Endothelial cell of umbilical vein (primary cell): ENCODE results near the gene NRG3. TPM values are rescaled to one million over a fixed set of nuclear protein-coding genes. Genes with fewer than 3 reads are reported as not detected.
A peak's percentile ranks its signal among the peaks of the same experiment; 100 is the strongest.

Source experiments
- BruUV-seq: library from RNA; stranded (reverse); fragments of 400-500 nt; replicated peaks from 2 replicates; lab custom pipeline; 2021; lab: Mats Ljungman, UMichigan
- CTCF ChIA-PET: fragments of 300-600, 350-600 bp; sonication (Branson Sonifier 250); formaldehyde crosslinking; loops from one replicate; lab custom pipeline; 2021; ENCODE audit warnings: antibody characterized with exemption, inconsistent platforms; lab: Charles Lee
- POLR2A ChIA-PET: fragments of 300-600, 350-600 bp; sonication (Branson Sonifier 250); formaldehyde crosslinking; loops from one replicate; lab custom pipeline; 2021; ENCODE audit warnings: antibody characterized with exemption, inconsistent platforms; lab: Charles Lee
- DNase-seq: peaks from one replicate; pipeline ENCODE4 v3.0.0-alpha.2; 2011; ENCODE audit warnings: low read depth, low spot score
- FAIRE-seq: peaks from 2 replicates; lab custom pipeline; 2011; peaks lifted over from hg19 to GRCh38; lab: Jason Lieb, UNC
- H2AFZ ChIP-seq: 2 replicates; pipeline ENCODE4 v1.6.0; 2012; ENCODE audit warnings: low read depth, low read length, control low read depth, inconsistent platforms
- H3K27ac ChIP-seq: 2 replicates; pipeline ENCODE4 v1.5.1; 2011; ENCODE audit warnings: low read depth, mild to moderate bottlenecking, control low read depth, low read length, moderate library complexity; ENCODE audit not compliant: insufficient read depth
- H3K27me3 ChIP-seq, 2 experiments: 2 replicates each; pipeline versions ENCODE4 v1.6.0 to v1.6.1; 2011; ENCODE audit warnings: low read length in 2 of 2, mixed read lengths in 1 of 2; ENCODE audit not compliant: control insufficient read depth in 2 of 2, insufficient read depth in 2 of 2
- H3K36me3 ChIP-seq, 2 experiments: 2 replicates in 1 of 2; 3 replicates in 1 of 2; pipeline ENCODE4 v1.5.1; 2011; ENCODE audit warnings: low read length in 2 of 2, mild to moderate bottlenecking in 1 of 2, moderate library complexity in 1 of 2; ENCODE audit not compliant: control insufficient read depth in 2 of 2, insufficient read depth in 2 of 2; ENCODE audit errors: extremely low read depth in 1 of 2
- H3K4me1 ChIP-seq: 3 replicates; pipeline ENCODE4 v1.5.1; 2011; ENCODE audit warnings: mild to moderate bottlenecking, low read length; ENCODE audit not compliant: control insufficient read depth, insufficient read depth; ENCODE audit errors: extremely low read depth
- H3K4me2 ChIP-seq: 2 replicates; pipeline ENCODE4 v1.6.1; 2011; ENCODE audit warnings: low read length, control low read depth, mixed read lengths; ENCODE audit not compliant: insufficient read depth
- H3K4me3 ChIP-seq, 3 experiments: fragments of 200-600 bp in 1 of 3; sonication (generic), shearing (Covaris generic) in 1 of 3; replicated peaks in 1 of 3; 2 replicates each; pipeline ENCODE4 v1.5.1; 2011 to 2016; ENCODE audit warnings: control low read depth in 3 of 3, low read length in 3 of 3, mild to moderate bottlenecking in 2 of 3, inconsistent platforms in 1 of 3, low read depth in 1 of 3, moderate library complexity in 1 of 3; ENCODE audit not compliant: insufficient read depth in 1 of 3
- H3K79me2 ChIP-seq: 2 replicates; pipeline ENCODE4 v1.6.0; 2012; ENCODE audit warnings: low read length, inconsistent platforms; ENCODE audit not compliant: control insufficient read depth, insufficient read depth
- H3K9ac ChIP-seq: replicated peaks from 2 replicates; pipeline ENCODE3; 2011; ENCODE audit warnings: low read length, control low read depth; ENCODE audit not compliant: insufficient read depth; ENCODE audit errors: extremely low read depth
- H3K9me1 ChIP-seq: replicated peaks from 3 replicates; pipeline ENCODE4 v1.6.0; 2011; ENCODE audit warnings: mild to moderate bottlenecking, low read length; ENCODE audit not compliant: control insufficient read depth, insufficient read depth; ENCODE audit errors: extremely low read depth
- H3K9me3 ChIP-seq: replicated peaks from 2 replicates; pipeline ENCODE4 v1.5.1; 2012; ENCODE audit warnings: low read length, inconsistent platforms; ENCODE audit not compliant: control insufficient read depth, insufficient read depth
- H4K20me1 ChIP-seq: replicated peaks from 2 replicates; pipeline ENCODE3; 2011; ENCODE audit warnings: mild to moderate bottlenecking, low read length; ENCODE audit not compliant: control insufficient read depth, insufficient read depth; ENCODE audit errors: extremely low read depth
- CTCF ChIP-seq, 2 donors: IDR thresholded peaks; 1 replicate in 1 of 2; 2 replicates in 1 of 2; pipeline ENCODE4 v1.5.1; 2011; ENCODE audit warnings: low read length in 2 of 2, mild to moderate bottlenecking in 2 of 2, moderate library complexity in 2 of 2, control low read depth in 1 of 2, inconsistent platforms in 1 of 2, low read depth in 1 of 2; ENCODE audit not compliant: insufficient read depth in 1 of 2; ENCODE audit errors: extremely low read depth in 1 of 2
- JUN ChIP-seq: IDR thresholded peaks from 2 replicates; pipeline ENCODE4 v1.6.1; 2011; ENCODE audit warnings: borderline replicate concordance, low read depth; ENCODE audit not compliant: insufficient read length, insufficient read depth
- MAX ChIP-seq: IDR thresholded peaks from 2 replicates; pipeline ENCODE4 v1.6.1; 2011; ENCODE audit not compliant: insufficient read depth, insufficient read length
- POLR2A ChIP-seq: IDR thresholded peaks from 2 replicates; pipeline ENCODE4 v1.6.1; 2012; ENCODE audit warnings: low read depth, mild to moderate bottlenecking, control low read depth, low read length
- POLR2AphosphoS5 ChIP-seq: IDR thresholded peaks from 2 replicates; pipeline ENCODE4 v1.6.1; 2012; ENCODE audit warnings: low read depth, mild to moderate bottlenecking, control low read depth, low read length, moderate library complexity; ENCODE audit not compliant: insufficient read depth
- dilution Hi-C: fragments of 300-500 bp; cut with MboI; formaldehyde crosslinking; loops from one replicate; pipeline ENCODE4 v1.15.0; 2019; ENCODE audit warnings: low sequenced_read_pairs; ENCODE audit not compliant: extremely low pct_ligation_motif_present
- intact Hi-C: fragments of 100-400 bp; cut with micrococcal nuclease; formaldehyde crosslinking; loops from one replicate; pipeline ENCODE4 v1.10.0; 2022
- polyA plus RNA-seq, 4 experiments: library from polyadenylated mRNA; depleted of rRNA in 3 of 4; stranded (reverse) in 3 of 4; unstranded in 1 of 4; fragments of >200 nt; gene quantifications; 2 replicates each; pipeline versions ENCODE4 v1.2.1 to v1.2.3, GENCODE V29; 2011 to 2012; ENCODE audit warnings: missing spikeins in 1 of 4
- total RNA-seq: library from RNA; stranded (reverse); gene quantifications from 2 replicates; pipeline ENCODE4 v1.2.3, GENCODE V29; 2021

Gene NRG3
- total and polyA plus RNA-seq, 2 donors (not counting 3 experiments of a cell fraction or from before 2014, with no cell fraction given), result 1.9 to 3.9 TPM

GRCh38 chr10:81838950-81839349, 36.0 kb upstream of the NRG3 start:
- no peaks in the 10 kb centered on the region for H3K9me1 ChIP-seq
- FAIRE-seq (no peak), DNase-seq (peak; percentile 30)
- no peak overlapping the region for H3K4me2 ChIP-seq
- H2AFZ ChIP-seq, result no peak overlapping the region
- H3K9ac ChIP-seq, result no peak overlapping the region
- no peaks in the 10 kb centered on the region for H3K36me3 ChIP-seq
- peak in 1 of 2 donors; percentile 8 for TF ChIP-seq CTCF (IDR thresholded peaks at IDR 0.05; ENCODE audit: extremely low read depth in 1 of 2, insufficient read depth in 1 of 2, low read depth in 1 of 2, low read length in 2 of 2)
- TF ChIP-seq JUN, result no peak
- no peaks in the 10 kb centered on the region for H4K20me1 ChIP-seq
- H3K27me3 ChIP-seq, result peaks cover 0 to 3% of the 10 kb centered on the region in 2 experiments
- no peaks in the 10 kb centered on the region for H3K79me2 ChIP-seq
- H3K27ac ChIP-seq, result no peak overlapping the region
- CTCF ChIA-PET, result no interaction called here
- POLR2A ChIA-PET, result no interaction called here
- H3K4me3 ChIP-seq, result no peak overlapping the region
- intact Hi-C loops (loop anchor here (5.0 kb wide), 1 partner anchor 1142 kb away; no protein-coding TSS in a partner anchor), dilution Hi-C loops (no loop called here)
- BruUV-seq, result no TSS peak
- no peaks in the 10 kb centered on the region for H3K9me3 ChIP-seq
- no peaks in the 10 kb centered on the region for H3K4me1 ChIP-seq

GRCh38 chr10:81843042-81843441, 32.0 kb upstream of the NRG3 start:
- Histone ChIP-seq H3K4me1 (no peaks in the 10 kb centered on the region), H3K79me2 (no peaks in the 10 kb centered on the region), H3K9ac (no peak overlapping the region), H3K27me3 (peaks cover 0 to 2% of the 10 kb centered on the region in 2 experiments), H3K27ac (no peak overlapping the region), H3K36me3 (no peaks in the 10 kb centered on the region), H3K4me3 (no peak overlapping the region), H3K9me3 (no peaks in the 10 kb centered on the region), H2AFZ (no peak overlapping the region), H3K4me2 (no peak overlapping the region), H3K9me1 (no peaks in the 10 kb centered on the region), H4K20me1 (no peaks in the 10 kb centered on the region)
- dilution Hi-C loops, result no loop called here
- TF ChIP-seq POLR2A (no peak), JUN (no peak), CTCF (IDR thresholded peaks at IDR 0.05; ENCODE audit: extremely low read depth in 1 of 2, insufficient read depth in 1 of 2, low read depth in 1 of 2, low read length in 2 of 2) (peak; percentile 23 to 39), POLR2AphosphoS5 (no peak), MAX (no peak)
- CTCF ChIA-PET, result no interaction called here
- DNase-seq (peak; percentile 34), FAIRE-seq (peak; percentile 81)
- no TSS peak for BruUV-seq
- POLR2A ChIA-PET, result no interaction called here
- intact Hi-C loops, result loop anchor here (1.0 to 10.0 kb wide), 5 partner anchors 31 to 1122 kb away; no protein-coding TSS in a partner anchor
